SH-SY5Y (cell line): ENCODE data around the gene NID1.

Experiments
- GATA2 ChIP-seq: IDR thresholded peaks from 2 replicates; pipeline ENCODE4 v1.6.1; 2011; ENCODE audit warnings: mild to moderate bottlenecking, low read depth, low read length
- GATA3 ChIP-seq: IDR thresholded peaks from 2 replicates; pipeline ENCODE4 v1.6.1; 2011; ENCODE audit warnings: low read depth, mild to moderate bottlenecking, low read length, moderate library complexity

DNA sequence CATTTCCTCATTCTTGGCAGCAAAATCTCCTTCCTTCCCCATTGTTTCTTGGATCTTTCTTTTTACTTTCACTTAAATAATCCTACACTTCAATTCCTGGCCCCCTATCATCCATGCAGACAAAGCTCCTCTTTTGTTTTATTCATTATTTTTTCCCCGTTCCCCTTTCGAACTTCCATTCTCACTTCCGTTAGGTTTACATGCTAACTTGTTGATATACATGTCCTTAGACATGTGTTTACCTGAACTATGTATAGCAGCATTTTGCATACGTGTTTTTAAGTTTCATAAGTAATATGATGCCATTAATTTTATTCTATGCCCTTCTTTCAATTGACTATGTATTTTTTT, 131.1 kb downstream of the NID1 start:
- TF ChIP-seq GATA3 (no peak), GATA2 (no peak)
